Adipose tissue (tissue), 3 donors: ENCODE data around the gene MRPS12. TPM values are rescaled to one million over a fixed set of nuclear protein-coding genes. Genes with fewer than 3 reads are reported as not detected.
"Not testable (repeated sequence)": the region's sequence is repeated elsewhere in the genome, so short reads cannot be mapped to it uniquely, and the experiment has no call there.

ENCODE experiments used
- H3K27ac ChIP-seq: one replicate; pipeline ENCODE4 v1.5.1; 2013; ENCODE audit warnings: low read depth, low read length
- WGBS, 3 donors: extraction: QIAGEN DNeasy Blood & Tissue Kit; methylation state at CpG; one replicate each; pipeline ENCODE4 v1.1.7; 2013; 5-methylcytosine and 5-hydroxymethylcytosine counted together
- polyA plus RNA-seq, 3 donors: library from polyadenylated mRNA; stranded (reverse); fragments of 200-250 nt; gene quantifications; one replicate each; pipeline ENCODE4 v1.2.3, GENCODE V29; 2013
- donor health status: healthy with polysubstance abuse.
- donor health status: Bipolar disorder and iron deficiency.
- donor health status: healthy.

Gene MRPS12
- polyA plus RNA-seq, 3 donors: 28.2 to 45.3 (median 35.4) TPM

DNA sequence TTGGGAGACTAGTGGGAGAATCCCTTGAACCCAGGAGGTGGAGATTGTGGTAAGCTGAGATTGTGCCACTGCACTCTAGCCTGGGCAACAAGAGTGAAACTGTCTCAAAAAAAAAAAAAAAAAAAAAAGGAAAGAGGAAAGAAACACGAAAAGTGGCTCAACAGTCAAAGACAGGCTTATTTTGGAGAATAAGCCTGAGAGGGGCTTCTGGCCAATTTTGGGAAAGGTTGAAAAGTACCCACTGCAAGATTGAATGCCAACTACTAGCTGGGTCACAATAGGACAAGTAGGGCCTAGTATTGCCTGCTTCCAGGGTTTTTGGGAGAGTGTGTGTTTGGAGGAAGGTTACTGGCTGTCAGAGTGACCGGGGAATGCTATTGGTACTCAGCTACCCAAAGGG is 27.6 kb downstream of the MRPS12 start:
- H3K27ac ChIP-seq: no peak overlapping the region
- 82 to 86% (median 84%) methylated on average over 2 of the region's 2 CpGs for WGBS, 3 donors

DNA sequence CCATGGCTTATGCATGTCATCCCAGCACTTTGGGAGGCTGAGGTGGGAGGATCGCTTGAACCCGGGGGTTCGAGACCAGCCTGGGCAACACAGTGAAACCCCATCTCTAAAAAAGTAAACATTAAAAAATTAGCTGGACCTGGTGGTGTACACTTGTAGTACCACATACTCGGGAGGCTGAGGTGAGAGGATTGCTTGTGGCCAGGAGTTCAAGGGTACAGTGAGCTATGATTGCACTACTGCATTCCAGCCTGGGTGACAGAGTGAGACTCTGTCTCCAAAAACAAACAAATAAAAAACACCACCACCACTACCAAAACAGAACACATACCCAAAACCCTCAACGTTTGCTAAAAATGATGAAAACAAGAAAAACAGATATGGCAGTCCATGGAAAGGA is 28.9 kb downstream of the MRPS12 start:
- H3K27ac ChIP-seq: no peak overlapping the region
- 87 to 90% (median 87%) methylated on average over 5 of the region's 5 CpGs for WGBS, 3 donors

DNA sequence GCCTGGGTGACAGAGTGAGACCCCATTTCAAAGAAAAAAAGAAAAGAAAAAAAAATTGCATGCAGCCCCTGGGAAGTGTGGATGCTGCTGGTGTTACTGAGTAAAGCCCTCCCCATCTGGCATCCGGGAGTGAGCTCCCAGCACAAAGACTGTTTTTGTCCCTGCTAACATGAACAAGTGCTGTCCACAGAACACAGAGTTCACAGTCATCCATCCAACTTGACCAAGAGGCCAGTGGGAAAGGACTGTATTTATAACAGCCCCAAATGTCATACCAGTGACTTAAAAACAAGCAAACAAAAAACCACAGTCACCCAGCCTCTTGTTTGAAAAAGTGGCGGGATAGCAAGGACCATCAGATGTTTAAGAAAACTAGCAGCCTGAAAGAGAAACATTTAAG is 34.0 kb downstream of the MRPS12 start:
- WGBS, 3 donors: 89 to 98% (median 91%) methylated on average over 2 of the region's 2 CpGs

DNA sequence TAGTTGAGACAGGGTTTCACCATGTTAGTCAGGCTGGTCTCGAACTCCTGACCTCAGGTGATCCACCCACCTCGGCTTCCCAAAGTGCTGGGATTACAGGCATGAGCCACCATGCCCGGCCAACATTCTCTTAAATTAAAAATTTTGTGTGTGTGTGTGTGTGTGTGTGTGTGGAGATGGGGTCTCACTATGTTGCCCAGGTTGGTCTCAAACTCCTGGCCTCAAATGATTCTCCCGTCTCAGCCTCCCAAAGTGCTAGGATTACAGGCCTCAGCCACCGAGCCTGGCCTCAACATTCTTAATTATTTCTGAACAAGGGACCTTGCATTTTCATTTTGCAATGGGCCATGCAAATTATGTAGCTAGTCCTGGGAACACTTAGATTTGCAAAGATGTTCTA is 35.4 kb downstream of the MRPS12 start:
- H3K27ac ChIP-seq: not testable (repeated sequence)
- WGBS, 3 donors: 93 to 98% (median 94%) methylated on average over 5 of the region's 5 CpGs

More for the DNA sequence above, 34.0 kb downstream of the MRPS12 start:
- no peak overlapping the region for H3K27ac ChIP-seq

DNA sequence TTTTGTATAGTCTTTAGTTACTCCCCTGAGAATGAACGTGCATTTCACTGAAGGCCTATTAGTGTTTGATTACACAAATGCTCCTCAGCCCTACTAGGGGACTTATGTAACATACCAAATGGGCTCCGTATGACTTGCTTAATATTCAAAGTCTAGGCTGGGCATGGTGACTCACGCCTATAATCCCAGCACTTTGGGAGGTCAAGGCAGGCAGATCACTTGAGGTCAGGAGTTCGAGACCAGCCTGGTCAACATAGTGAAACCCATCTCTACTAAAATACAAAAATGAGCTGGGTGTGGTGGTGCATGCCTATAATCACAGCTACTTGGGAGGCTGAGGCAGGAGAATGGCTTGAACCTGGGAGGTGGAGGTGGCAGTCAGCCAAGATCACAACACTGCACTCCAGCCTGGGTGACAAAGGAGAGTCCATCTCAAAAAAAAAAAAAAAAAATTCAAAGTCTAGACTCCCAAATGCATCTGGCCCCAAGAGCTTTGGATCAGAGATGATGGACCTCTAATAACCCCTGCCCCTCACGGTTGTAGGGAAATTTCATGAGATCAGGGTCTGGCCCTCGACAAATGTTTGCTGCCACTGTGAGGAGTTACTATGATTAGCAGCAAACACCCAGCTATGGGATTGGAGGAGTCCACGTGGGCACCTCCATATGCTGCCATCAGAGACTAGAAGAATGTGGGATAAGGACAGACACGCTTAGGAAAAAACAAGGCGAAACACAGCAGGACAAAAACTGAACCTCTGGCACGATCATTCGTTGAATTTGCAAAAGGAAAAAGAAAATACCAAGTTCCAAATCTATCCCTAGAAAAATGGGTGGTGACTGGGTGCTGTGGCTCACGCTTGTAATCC is 40.2 kb downstream of the MRPS12 start:
- H3K27ac ChIP-seq: no peak overlapping the region
- 78 to 86% (median 79%) methylated on average over 12 of the region's 12 CpGs for WGBS, 3 donors

DNA sequence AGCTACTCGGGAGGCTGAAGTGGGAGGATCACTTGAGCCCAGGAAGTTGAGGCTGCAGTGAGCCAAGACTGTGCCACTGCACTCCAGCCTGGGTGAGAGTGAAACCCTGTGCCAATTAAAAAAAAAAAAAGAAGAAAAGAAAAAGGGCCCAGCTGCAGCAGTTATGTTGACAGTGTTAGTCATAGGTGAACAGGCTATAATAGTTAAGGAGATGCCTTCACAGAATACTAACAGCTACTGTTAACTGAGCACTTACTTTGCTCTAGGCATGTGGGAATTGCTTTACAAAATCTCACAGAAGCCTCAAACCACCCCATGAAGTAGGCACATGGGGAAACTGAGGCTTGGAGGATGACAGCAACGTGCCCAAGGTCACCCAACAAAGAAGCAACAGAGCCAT is 40.9 kb downstream of the MRPS12 start:
- no peak overlapping the region for H3K27ac ChIP-seq
- 82 to 91% (median 88%) methylated on average over 2 of the region's 2 CpGs for WGBS, 3 donors

DNA sequence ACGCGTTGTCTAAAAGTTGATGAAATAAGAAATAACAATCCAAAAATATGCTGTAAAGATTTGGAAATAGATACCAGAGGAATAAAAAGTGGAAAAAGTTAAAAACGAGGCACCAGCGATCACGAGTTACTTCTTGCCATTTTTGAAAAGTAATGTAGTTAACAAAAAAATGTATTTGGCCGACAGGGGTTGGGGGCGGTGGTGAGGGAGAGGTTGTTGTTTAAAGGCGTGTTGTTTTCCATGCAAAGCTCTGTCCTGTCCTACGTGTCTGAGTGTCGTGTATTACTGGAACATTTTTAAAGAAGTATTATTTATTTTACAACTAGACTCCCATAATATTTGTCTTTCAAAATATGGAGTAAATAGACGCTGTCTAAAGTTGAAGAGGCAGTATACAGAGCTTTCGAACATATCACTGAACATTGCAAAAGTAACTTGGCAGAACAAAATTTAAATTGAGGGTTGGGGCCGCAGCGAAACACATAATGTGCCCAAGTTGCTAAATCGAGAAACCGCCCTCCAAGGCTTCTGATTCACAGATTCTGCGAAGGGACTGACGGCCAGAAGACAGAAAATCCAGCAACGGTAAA is 44.0 kb downstream of the MRPS12 start:
- no peak overlapping the region for H3K27ac ChIP-seq
- 30 to 48% (median 39%) methylated on average over 19 of the region's 19 CpGs for WGBS, 3 donors

DNA sequence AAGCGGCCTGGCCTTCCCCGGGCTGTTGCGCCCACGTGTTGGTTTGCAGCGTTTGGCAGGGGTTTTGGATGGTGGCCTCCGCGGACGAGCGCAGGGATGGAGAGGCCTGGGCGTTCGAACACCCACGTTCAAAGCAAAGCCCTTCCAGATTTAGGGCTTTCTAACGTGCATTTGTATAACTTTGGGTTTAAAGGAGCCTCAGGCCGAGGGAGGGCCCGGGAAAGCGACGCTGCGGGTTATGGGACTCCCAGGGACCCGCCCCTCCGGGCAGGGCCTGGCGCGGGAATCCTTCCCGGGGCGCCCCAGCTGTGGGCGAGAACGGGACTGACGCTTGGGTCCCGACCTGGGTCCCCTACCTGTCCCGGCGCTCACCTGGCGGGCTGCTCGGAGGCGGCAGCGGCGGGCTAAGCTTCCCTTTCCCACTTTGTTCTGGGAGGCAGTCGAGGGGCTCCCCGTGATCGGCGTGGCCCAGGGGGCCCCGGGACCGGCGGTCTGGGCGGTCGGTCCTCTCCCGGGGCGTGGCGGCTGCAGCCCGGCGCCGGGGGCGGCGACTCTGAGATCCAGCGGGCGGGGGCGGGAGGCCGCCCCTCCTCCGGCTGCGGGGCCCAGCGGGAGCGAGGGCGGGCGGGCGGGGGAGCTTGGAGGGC is 44.6 kb downstream of the MRPS12 start, which contains the start of gene FBXO17:
TSS of gene FBXO17 (minus strand) at position 529 of the 647 bp plus-strand sequence. CDS start 25,423 bp downstream, outside the sequence.
- peak within 1 kb of the TSS; percentile 64 for H3K27ac ChIP-seq
- 4 to 10% (median 7%) methylated on average over 30 to 54 of the region's 63 CpGs for WGBS, 3 donors

DNA sequence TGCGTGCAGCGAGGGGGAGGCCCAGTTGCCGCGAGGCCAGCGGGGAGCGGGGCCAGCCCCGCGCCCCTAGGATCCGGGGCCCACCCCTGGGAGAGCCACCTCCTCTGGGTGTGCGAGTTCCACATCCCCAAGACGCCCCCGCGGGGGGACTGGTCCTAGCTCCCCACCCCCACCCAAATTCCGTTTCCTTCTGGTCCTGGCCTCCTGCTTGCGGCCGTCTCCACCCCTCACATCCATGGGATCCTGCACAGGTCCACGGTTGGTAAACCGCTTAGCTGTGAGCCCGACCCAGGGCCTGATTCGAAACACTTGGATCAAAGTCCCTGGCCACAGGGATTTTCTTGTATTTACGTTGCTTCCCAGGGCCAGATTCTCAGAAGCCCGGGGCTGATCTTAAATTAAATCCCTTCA is 45.1 kb downstream of the MRPS12 start:
- 9 to 11% (median 10%) methylated on average over 12 to 22 of the region's 22 CpGs for WGBS, 3 donors
- H3K27ac ChIP-seq: peak overlapping the region; percentile 64

DNA sequence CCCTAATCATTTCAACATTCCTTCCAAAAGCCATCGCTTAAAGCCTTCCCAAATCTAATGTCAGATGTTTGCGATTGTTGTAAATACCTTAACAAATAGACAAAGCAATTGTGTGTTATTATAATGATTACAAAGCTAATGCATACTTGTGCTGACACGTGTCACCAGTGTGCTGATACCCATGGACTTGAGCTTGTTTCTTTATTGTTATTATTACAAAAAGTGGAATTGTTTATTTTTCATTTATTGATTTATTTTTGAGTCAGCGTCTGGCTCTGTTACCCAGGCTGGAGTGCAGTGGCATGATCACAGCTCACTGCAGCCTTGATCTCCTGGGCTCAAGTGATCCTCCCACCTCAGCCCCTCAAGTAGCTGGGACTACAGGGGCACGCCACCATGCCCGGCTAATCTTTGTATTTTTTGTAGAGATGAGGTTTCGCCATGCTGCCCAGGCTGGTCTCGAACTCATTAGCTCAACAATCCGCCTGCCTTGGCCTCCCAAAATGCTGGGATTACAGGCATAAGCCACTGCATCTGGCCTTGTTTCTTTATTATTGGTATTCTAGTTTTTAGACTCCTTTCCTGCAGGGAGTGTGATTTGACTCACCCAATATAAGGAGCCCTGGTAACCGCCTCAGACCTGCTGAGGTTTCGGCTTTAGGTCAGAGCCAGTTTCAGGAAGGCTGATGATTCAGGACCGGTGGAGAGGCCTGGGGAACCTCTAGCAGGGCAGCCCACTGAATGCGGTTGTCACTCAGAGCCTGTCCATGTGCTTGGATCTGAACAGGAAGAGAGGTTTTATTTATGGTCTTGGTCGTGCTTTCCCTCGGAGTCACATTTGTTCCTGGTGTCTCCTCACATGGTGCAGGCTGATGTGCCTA is 46.9 kb downstream of the MRPS12 start:
- 78 to 79% (median 79%) methylated on average over 15 of the region's 15 CpGs for WGBS, 3 donors

DNA sequence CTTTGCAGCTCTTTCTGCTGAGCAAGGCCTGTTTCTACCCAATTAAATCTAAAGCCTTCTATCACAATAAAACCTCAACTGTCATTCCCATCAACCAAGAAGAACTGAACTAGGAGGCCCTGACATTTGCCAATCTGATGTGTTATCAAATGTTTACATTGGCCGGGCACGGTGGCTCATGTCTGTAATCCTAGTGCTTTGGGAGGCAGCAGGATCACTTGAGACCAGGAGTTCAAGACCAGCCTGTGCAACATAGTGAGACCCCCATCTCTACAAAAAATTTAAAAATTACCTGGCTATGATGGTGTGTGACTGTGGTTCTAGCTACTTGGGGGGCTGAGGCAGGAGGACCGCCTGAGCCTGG is 47.6 kb downstream of the MRPS12 start:
- 56 to 90% (median 88%) methylated on average over 3 of the region's 3 CpGs for WGBS, 3 donors
- H3K27ac ChIP-seq: no peak overlapping the region

More for the DNA sequence above, 46.9 kb downstream of the MRPS12 start:
- no peak overlapping the region for H3K27ac ChIP-seq

DNA sequence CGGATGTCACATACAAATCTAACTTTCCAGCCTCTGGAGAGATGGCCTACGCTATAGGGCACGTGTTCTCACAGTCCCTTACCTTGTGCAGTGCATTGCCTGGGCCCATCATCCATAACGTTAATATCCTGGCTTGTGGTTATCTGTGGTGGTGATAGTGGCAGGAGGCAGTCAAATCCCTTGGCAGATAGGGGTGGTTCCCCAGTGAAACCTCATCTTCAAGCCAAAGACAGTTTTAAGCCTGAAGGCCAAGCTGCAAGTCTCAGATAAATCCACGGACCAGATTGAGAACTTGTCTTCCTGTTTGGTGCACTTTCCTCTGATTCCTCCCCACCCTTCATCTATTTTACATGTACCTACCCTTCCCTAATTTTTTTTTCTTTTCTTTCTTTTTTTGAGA is 49.1 kb downstream of the MRPS12 start:
- H3K27ac ChIP-seq: no peak overlapping the region
- 72 to 78% (median 72%) methylated on average over 5 of the region's 5 CpGs for WGBS, 3 donors

DNA sequence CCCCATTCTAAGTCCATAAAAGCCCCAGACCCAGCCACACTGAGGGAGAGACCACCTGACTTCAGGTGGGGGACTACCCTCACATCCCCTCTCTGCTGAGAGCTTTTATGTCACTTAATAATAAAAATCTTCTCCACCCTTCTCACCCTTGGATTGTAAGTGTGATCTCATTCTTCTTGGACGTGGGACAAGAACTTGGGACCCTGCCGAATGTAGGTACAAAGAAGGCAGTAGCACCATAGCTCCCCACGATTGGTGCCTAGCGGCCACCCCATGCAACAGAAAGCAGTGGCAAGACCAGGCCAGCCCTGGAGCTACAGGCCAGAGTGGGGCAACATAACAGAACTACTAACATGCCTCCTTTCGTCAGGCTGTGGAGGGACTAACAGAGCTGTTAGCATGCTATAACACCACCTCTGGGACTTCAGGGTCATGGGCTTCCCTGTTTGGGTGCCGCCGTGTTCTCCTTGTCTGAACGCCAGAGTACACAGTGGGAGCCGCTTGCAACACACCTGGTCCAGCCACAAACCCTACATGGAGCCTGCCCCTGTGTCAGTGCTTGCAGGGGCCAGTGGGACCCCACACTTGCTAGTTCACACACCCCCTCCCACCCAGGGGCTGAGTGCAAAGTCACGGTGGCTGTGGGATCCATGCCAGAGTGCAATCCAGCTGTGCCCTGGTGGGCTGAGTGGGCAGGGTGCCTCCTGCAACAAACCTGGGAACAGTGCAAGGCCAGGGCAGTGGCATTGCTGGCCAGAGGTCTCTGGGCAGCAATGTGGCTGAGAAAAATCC is 50.0 kb downstream of the MRPS12 start:
- 89 to 94% (median 94%) methylated on average over 10 of the region's 10 CpGs for WGBS, 3 donors
- no peak overlapping the region for H3K27ac ChIP-seq

Other genes starting within 250 kb of the MRPS12 start
- 1 to 10 TPM; 1.6 to 4.3 (median 3.1) TPM for gene CAPN12, start 186.5 kb upstream of the MRPS12 start, polyA plus RNA-seq
- under 1 TPM in 1 of 3 donors, not detected in 2; 0.94 TPM for gene LGALS7, start 157.4 kb upstream of the MRPS12 start, polyA plus RNA-seq
- gene LGALS7B, start 141.7 kb upstream of the MRPS12 start, polyA plus RNA-seq: 1 to 10 TPM; 1.2 to 5.1 (median 3.0) TPM
- gene LGALS4, start 118.0 kb upstream of the MRPS12 start, polyA plus RNA-seq: 10 to 100 TPM in 1 of 3 donors, 1 to 10 TPM in 2; 7.1 to 21.1 (median 9.2) TPM
- gene ECH1, start 99.2 kb upstream of the MRPS12 start, polyA plus RNA-seq: 100 to 1,000 TPM; 166 to 698 (median 285) TPM
- gene HNRNPL, start 81.0 kb upstream of the MRPS12 start, polyA plus RNA-seq: 100 to 1,000 TPM in 2 of 3 donors, 10 to 100 TPM in 1; 82.0 to 145 (median 136) TPM
- 10 to 100 TPM in 2 of 3 donors, 1 to 10 TPM in 1; 7.2 to 19.3 (median 13.5) TPM for gene RINL, start 52.7 kb upstream of the MRPS12 start, polyA plus RNA-seq
- 10 to 100 TPM; 27.9 to 79.1 (median 61.5) TPM for gene SIRT2, start 31.3 kb upstream of the MRPS12 start, polyA plus RNA-seq
- gene NFKBIB, start 31.0 kb upstream of the MRPS12 start, polyA plus RNA-seq: 10 to 100 TPM; 17.5 to 38.2 (median 24.7) TPM
- gene CCER2, start 18.8 kb upstream of the MRPS12 start, polyA plus RNA-seq: under 1 TPM; 0.18 to 0.56 (median 0.40) TPM
- gene SARS2, start 181 bp upstream of the MRPS12 start, polyA plus RNA-seq: 10 to 100 TPM; 21.2 to 27.0 (median 23.4) TPM
- gene FBXO17, start 44.8 kb downstream of the MRPS12 start, polyA plus RNA-seq: 10 to 100 TPM in 2 of 3 donors, 1 to 10 TPM in 1; 6.8 to 28.8 (median 25.8) TPM
- 10 to 100 TPM in 1 of 3 donors, 1 to 10 TPM in 2; 3.1 to 19.0 (median 4.4) TPM for gene FBXO27, start 101.6 kb downstream of the MRPS12 start, polyA plus RNA-seq
- under 1 TPM in 1 of 3 donors, not detected in 2; 0.01 TPM for gene ACP7, start 153.4 kb downstream of the MRPS12 start, polyA plus RNA-seq
- 10 to 100 TPM; 13.2 to 23.7 (median 14.2) TPM for gene PAK4, start 194.8 kb downstream of the MRPS12 start, polyA plus RNA-seq